RWPE2 (cell line): ENCODE data around the gene KRT26.

Experiments
- ATAC-seq: fragments of 200-7000 bp; cut with Tn5 transposase; 3 replicates; pipeline ENCODE4 v1.9.1; 2021; ENCODE audit warnings: low read depth
- DNase-seq: peaks from one replicate; pipeline ENCODE4 v3.0.0-alpha.2; 2020; ENCODE audit warnings: low spot score
- H3K27ac ChIP-seq: fragments of 450-650 bp; 2 replicates; pipeline ENCODE4 v1.5.1; 2017; ENCODE audit warnings: mild to moderate bottlenecking; ENCODE audit not compliant: poor library complexity, severe bottlenecking
- H3K27me3 ChIP-seq: fragments of 250-450 bp; sonication (Bioruptor Pico); 2 replicates; pipeline ENCODE4 v1.5.1; 2021; ENCODE audit warnings: mild to moderate bottlenecking, moderate library complexity; ENCODE audit not compliant: insufficient read depth, poor library complexity, severe bottlenecking
- H3K36me3 ChIP-seq: fragments of 250-450 bp; sonication (Bioruptor Pico); 2 replicates; pipeline ENCODE4 v1.5.1; 2020; ENCODE audit warnings: low read depth, mild to moderate bottlenecking, moderate library complexity
- H3K4me1 ChIP-seq: fragments of 250-450 bp; sonication (Bioruptor Pico); 2 replicates; pipeline ENCODE4 v1.5.1; 2021; ENCODE audit warnings: mild to moderate bottlenecking, moderate library complexity; ENCODE audit not compliant: insufficient read depth, poor library complexity, severe bottlenecking
- H3K4me3 ChIP-seq: fragments of 250-450 bp; sonication (Bioruptor Pico); 2 replicates; pipeline ENCODE4 v1.5.1; 2021; ENCODE audit warnings: mild to moderate bottlenecking, moderate library complexity; ENCODE audit not compliant: severe bottlenecking
- H3K9me3 ChIP-seq: fragments of 250-450 bp; sonication (Bioruptor Pico); 2 replicates; pipeline ENCODE4 v1.5.1; 2021; ENCODE audit warnings: mild to moderate bottlenecking, moderate library complexity; ENCODE audit not compliant: severe bottlenecking
- CTCF ChIP-seq: fragments of 450-650 bp; IDR thresholded peaks from one replicate; pipeline ENCODE4 v1.5.1; 2017; ENCODE audit warnings: mild to moderate bottlenecking, moderate library complexity; ENCODE audit not compliant: poor library complexity, severe bottlenecking

Gene KRT26

DNA sequence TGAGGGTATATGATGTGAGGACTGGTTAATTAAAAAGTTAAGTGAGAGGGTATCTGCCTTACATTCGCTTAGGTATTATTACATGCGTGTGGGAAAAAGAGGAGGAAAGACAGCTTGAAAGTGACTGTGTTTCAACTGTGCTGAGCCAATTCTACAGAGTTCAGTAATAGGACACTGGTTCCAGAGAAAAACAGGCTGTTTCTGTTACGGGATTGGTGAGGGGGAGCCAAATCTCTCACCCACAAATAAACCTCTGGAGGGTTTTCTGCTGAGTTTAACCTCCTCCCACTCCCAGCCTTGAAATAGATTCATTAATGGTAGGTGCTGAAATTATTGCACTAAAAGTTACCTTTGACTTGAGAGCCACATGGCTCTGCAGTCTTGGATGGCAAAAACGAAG lies 3.9 kb upstream of the KRT26 start:
- H3K4me1 ChIP-seq, result no peaks in the 10 kb centered on the region
- no peak for TF ChIP-seq CTCF
- no peak overlapping the region for H3K27ac ChIP-seq
- H3K9me3 ChIP-seq, result no peaks in the 10 kb centered on the region
- no peaks in the 10 kb centered on the region for H3K36me3 ChIP-seq
- H3K4me3 ChIP-seq, result no peak overlapping the region
- peaks cover 31% of the 10 kb centered on the region for H3K27me3 ChIP-seq
- DNase-seq (no peak), ATAC-seq (no peak)

DNA sequence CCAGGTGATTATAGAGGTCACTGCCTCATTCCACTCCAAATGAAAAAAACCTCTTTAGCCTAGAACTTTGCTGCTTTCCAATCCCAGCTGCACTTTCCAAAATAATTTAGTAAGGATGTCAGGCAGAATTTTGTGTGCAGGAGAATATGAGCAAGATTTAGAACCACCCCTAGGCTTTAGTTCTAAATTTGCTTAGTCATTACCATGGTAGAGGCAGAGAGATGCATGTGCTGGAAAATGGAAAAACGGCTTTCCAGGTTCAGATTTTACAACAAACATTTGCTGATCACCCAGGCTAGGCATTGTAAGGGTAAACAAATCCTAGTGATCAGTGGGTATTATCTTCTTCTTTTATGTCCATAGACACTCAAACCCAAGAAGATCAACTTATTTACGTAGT lies 6.3 kb downstream of the KRT26 start:
- Histone ChIP-seq H3K27me3 (peaks cover 2% of the 10 kb centered on the region), H3K27ac (no peak overlapping the region), H3K36me3 (no peaks in the 10 kb centered on the region), H3K4me1 (no peaks in the 10 kb centered on the region), H3K4me3 (no peak overlapping the region), H3K9me3 (peaks cover 9% of the 10 kb centered on the region)
- no peak for ATAC-seq
- no peak for TF ChIP-seq CTCF
- DNase-seq, result no peak

DNA sequence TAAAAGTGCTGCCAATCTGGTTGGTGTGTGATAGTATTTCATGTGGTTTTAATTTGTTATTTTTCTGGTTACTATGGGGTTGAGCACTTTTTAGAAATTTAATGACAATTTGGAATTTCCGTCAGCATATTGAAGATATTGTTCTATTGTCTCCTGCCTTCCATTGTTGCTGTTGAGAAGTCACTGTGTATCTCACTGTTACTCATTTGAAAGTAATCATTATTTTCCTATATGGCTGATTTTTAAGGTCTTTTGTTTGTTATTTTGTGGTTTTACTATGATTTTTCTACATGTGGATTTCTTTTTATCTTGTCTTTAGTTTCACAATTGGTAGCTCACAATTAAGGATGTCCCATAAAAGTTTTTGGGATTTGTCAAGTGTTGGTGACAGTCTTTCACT lies 8.2 kb downstream of the KRT26 start:
- Histone ChIP-seq H3K27ac (no peak overlapping the region), H3K9me3 (peaks cover 18% of the 10 kb centered on the region), H3K27me3 (no peaks in the 10 kb centered on the region), H3K4me1 (no peaks in the 10 kb centered on the region), H3K4me3 (no peak overlapping the region), H3K36me3 (no peaks in the 10 kb centered on the region)
- ATAC-seq, result no peak
- TF ChIP-seq CTCF, result no peak
- DNase-seq, result no peak

- Histone ChIP-seq H3K27ac (no peak overlapping the region), H3K27me3 (no peaks in the 10 kb centered on the region), H3K36me3 (no peaks in the 10 kb centered on the region), H3K4me3 (no peak overlapping the region), H3K9me3 (peaks cover 18% of the 10 kb centered on the region), H3K4me1 (no peaks in the 10 kb centered on the region)
- no peak for TF ChIP-seq CTCF
- no peak for DNase-seq
- ATAC-seq, result no peak
These were observed 11.6 kb downstream of the KRT26 start for GRCh38 chr17:40760105-40761016.

DNA sequence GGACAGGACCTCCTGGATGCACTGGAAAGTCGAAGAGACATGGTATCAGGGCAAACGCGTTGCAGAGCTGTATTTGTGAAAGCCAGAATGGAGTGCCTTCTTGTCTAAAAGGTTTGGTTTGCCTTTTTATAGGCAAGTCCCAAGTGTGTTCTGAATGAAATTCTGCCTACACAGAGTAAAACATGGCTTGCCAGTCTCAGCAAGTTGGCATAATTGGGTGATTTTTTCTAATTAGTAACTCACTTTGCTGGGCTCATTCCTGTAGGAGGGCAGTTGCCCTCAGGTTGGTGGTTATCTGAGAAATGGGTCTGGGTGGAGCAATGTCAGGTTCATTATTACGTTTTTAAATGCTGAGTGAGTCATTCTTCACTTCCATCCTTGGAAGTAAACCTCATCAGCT lies 16.8 kb downstream of the KRT26 start, which contains the start of gene KRT25:
TSS of gene KRT25 (minus strand) at position 101 of the 400 bp plus-strand sequence. CDS start at position 41, 60 bp downstream.
- no peak for DNase-seq
- no peak for ATAC-seq
- H3K27me3 ChIP-seq, result peaks cover 3% of the 10 kb centered on the region
- no peak within 1 kb of the TSS for H3K27ac ChIP-seq
- no peaks in the 10 kb centered on the region for H3K4me1 ChIP-seq
- TF ChIP-seq CTCF, result no peak
- H3K9me3 ChIP-seq, result peaks cover 9% of the 10 kb centered on the region
- H3K4me3 ChIP-seq, result no peak within 1 kb of the TSS
- no peaks in the 10 kb centered on the region for H3K36me3 ChIP-seq
